ENCODE measurements around the gene ACSL1.

Gene ACSL1

DNA sequence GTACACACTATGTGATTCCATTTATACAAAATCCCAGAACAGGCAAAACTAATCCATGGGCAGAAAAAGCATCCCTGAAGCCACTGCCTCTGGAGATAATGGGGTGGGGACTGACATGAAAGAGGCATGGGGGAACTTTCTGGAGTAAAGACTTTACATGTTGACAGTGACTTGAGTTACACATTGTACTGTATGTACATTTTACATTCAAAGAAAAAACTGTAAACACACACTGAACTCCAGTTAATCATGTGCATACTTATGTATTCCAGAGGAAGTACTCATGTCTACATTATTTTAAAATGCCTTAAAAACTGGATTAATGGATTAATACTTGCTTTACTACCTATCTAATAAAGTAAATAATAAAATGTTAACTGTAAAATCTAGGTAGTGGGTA is 113.4 kb downstream of the ACSL1 start:
- DNase-seq, result no peak

DNA sequence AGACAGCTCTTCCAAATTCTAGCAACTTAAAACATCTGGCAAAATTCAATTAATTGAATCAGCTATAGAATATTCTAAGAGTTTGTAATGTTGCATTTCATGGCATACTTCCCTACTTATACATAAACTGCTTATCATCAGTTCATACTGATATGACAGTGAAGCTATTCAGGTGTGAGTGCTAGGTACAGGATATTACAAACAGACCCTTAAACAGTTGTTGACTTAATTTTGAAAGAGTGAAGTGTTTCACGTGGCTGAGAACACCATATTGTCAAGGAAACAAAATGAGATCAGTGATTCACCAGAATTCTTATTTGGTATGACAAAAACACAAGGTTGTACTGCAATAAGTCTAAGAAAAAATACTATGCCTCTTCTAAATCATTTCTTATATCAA is 119.3 kb downstream of the ACSL1 start:
- DNase-seq, result no peak

DNA sequence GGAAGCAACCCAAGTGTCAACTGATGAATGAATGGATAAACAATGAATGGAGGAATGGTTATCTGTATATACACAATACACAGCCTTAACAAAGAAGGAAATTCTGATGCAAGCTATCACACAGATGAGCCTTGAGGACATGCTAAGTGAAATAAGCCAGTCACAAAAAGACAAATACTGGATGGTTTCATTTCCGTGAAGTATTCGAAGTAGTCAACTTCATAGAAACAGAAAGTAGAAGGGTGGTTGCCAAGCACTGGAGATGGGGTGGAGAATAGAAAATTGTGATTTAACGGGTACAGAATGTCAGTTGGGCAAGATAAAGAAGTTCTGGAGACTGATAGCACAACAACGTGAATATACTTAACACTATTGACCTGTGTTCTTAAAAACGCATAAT is 120.1 kb downstream of the ACSL1 start:
- no peak for DNase-seq
